HepG2 (cell line): ENCODE data around the gene CCT5. TPM values are rescaled to one million over a fixed set of nuclear protein-coding genes. Genes with fewer than 3 reads are reported as not detected.
A peak's percentile ranks its signal among the peaks of the same experiment; 100 is the strongest.

Source experiments
- BCL6 ChIP-seq: IDR thresholded peaks from 2 replicates; pipeline ENCODE4 v1.6.1; 2016; ENCODE audit warnings: missing genetic modification reagents, missing compliant biosample characterization
- CSRNP1 ChIP-seq: sonication (generic); formaldehyde crosslinking; IDR thresholded peaks from 2 replicates; pipeline ENCODE4 v1.8.1; 2023; ENCODE audit warnings: mild to moderate bottlenecking, missing genetic modification reagents
- DRAP1 ChIP-seq: IDR thresholded peaks from 2 replicates; pipeline ENCODE4 v1.6.1; 2016; ENCODE audit warnings: missing genetic modification reagents, missing compliant biosample characterization
- FOXK2 ChIP-seq: fragments of 450-650 bp; IDR thresholded peaks from 2 replicates; pipeline ENCODE4 v1.6.1; 2016
- KIAA2018 ChIP-seq: sonication (generic); formaldehyde crosslinking; IDR thresholded peaks from 2 replicates; pipeline ENCODE4 v1.5.0; 2020; ENCODE audit warnings: mild to moderate bottlenecking, missing genetic modification reagents, borderline replicate concordance
- RNF219 ChIP-seq: sonication (generic); formaldehyde crosslinking; IDR thresholded peaks from 2 replicates; pipeline ENCODE4 v1.5.0; 2020; ENCODE audit warnings: mild to moderate bottlenecking, missing genetic modification reagents
- TCF7 ChIP-seq: sonication (generic); IDR thresholded peaks from 2 replicates; pipeline ENCODE4 v1.6.1; 2016; ENCODE audit warnings: antibody characterized with exemption, low read depth
- ZMYM4 ChIP-seq: sonication (generic); formaldehyde crosslinking; IDR thresholded peaks from 2 replicates; pipeline ENCODE4 v1.8.1; 2023; ENCODE audit warnings: mild to moderate bottlenecking, missing genetic modification reagents
- ZNF512B ChIP-seq: sonication (generic); formaldehyde crosslinking; IDR thresholded peaks from 2 replicates; pipeline ENCODE4 v1.5.1; 2020; ENCODE audit warnings: missing genetic modification reagents, mild to moderate bottlenecking, borderline replicate concordance
- ZNF563 ChIP-seq: sonication (generic); formaldehyde crosslinking; IDR thresholded peaks from 2 replicates; pipeline ENCODE4 v1.8.0; 2022; ENCODE audit warnings: mild to moderate bottlenecking, moderate library complexity, missing genetic modification reagents
- polyA plus RNA-seq, 8 experiments: library from polyadenylated mRNA; depleted of rRNA in 3 of 8; stranded (reverse) in 7 of 8; unstranded in 1 of 8; fragments of >200 nt; fragmentation: Illumina TruSeq in 4 of 8; extraction: Trizol in 4 of 8; gene quantifications; 2 replicates each; pipeline versions ENCODE4 v1.2.1 to v1.2.3, GENCODE V29; 2011 to 2016; ENCODE audit warnings: low read depth in 4 of 8, missing spikeins in 1 of 8, mixed read lengths in 1 of 8; ENCODE audit not compliant: insufficient read depth in 1 of 8
- total RNA-seq, 5 experiments: library from RNA; depleted of rRNA; stranded (reverse); fragments of >200 nt; fragmentation: Illumina TruSeq; extraction: Trizol; gene quantifications; 2 replicates each; pipeline ENCODE4 v1.2.3, GENCODE V29; 2016; ENCODE audit warnings: low read depth in 1 of 5

The CCT5 gene
- total and polyA plus RNA-seq, 2 of the 13 experiments (the other 11 are each of a cell fraction or from before 2014, with no cell fraction given) = 319 to 708 TPM

- TF ChIP-seq KIAA2018 (CRISPR knock-in tag) (no peak), CSRNP1 (CRISPR knock-in tag) (no peak), ZNF563 (CRISPR knock-in tag) (no peak), ZNF512B (peak; percentile 73; the same call in 1 of the 2 replicates), RNF219 (CRISPR knock-in tag) (no peak), ZMYM4 (CRISPR knock-in tag) (0 out of 2 replicates have a peak, but pooled peaks have one; percentile 14), FOXK2 (no peak), BCL6 (CRISPR knock-in tag) (peak; percentile 34; the same call in 1 of the 2 replicates), DRAP1 (CRISPR knock-in tag) (no peak), TCF7 (no peak)
Observed at GRCh38 chr5:10307206-10308148, 57.4 kb downstream of the CCT5 start, which contains the start of gene CMBL (continued).
